DOHH2 (cell line): ENCODE results near the gene HERC3.

Experiments used
- CTCF ChIP-seq: fragments of 200-600 bp; sonication (generic); IDR thresholded peaks from one replicate; pipeline ENCODE4 v1.5.1; 2014; ENCODE audit warnings: antibody characterized with exemption, mild to moderate bottlenecking, low read depth, low read length; ENCODE audit not compliant: poor library complexity, severe bottlenecking
- EZH2phosphoT487 ChIP-seq: fragments of 200-600 bp; sonication (generic); IDR thresholded peaks from 2 replicates; pipeline ENCODE4 v1.6.1; 2017; ENCODE audit warnings: borderline replicate concordance, mild to moderate bottlenecking, antibody characterized with exemption, low read length, moderate library complexity, mixed read lengths

- TF ChIP-seq CTCF (no peak), EZH2phosphoT487 (no peak)
These were observed 145.9 kb downstream of the HERC3 start for GRCh38 chr4:88738180-88738579.
